HepG2 (cell line): ENCODE results near the gene ASB9. TPM values are rescaled to one million over a fixed set of nuclear protein-coding genes. Genes with fewer than 3 reads are reported as not detected.
"Not testable (repeated sequence)": the region's sequence is repeated elsewhere in the genome, so short reads cannot be mapped to it uniquely, and the experiment has no call there.

ENCODE experiments used
- ATAC-seq: fragments of 200-7000 bp; cut with Tn5 transposase; 3 replicates; pipeline ENCODE4 v1.9.1; 2020; ENCODE audit warnings: mild to moderate bottlenecking, moderate library complexity
- BruUV-seq: library from RNA; stranded (reverse); fragments of 400-500 nt; replicated peaks from 2 replicates; lab custom pipeline; 2021; lab: Mats Ljungman, UMichigan
- CTCF ChIA-PET: fragments of 300-600 bp; formaldehyde crosslinking; extraction: SDS; loops from one replicate; lab custom pipeline; 2021; ENCODE audit warnings: low total read pairs, inconsistent platforms, low intra/inter-chr PET ratio; lab: Yijun Ruan, JAX
- POLR2A ChIA-PET: fragments of 350-600 bp; sonication (Branson Sonifier 250); formaldehyde crosslinking; loops from one replicate; lab custom pipeline; 2020; ENCODE audit warnings: antibody characterized with exemption, inconsistent platforms; lab: Yijun Ruan, JAX
- DNase-seq: peaks from one replicate; pipeline ENCODE4 v3.0.0-alpha.2; 2015; ENCODE audit warnings: low spot score
- FAIRE-seq: peaks from 3 replicates; lab custom pipeline; 2011; peaks lifted over from hg19 to GRCh38; lab: Jason Lieb, UNC
- H2AFZ ChIP-seq: one replicate; pipeline ENCODE4 v1.6.1; 2011; ENCODE audit warnings: low read length, inconsistent platforms
- H3K27ac ChIP-seq: fragments of 300-600 bp; 3 replicates; pipeline ENCODE4 v1.8.0; 2011; ENCODE audit warnings: mixed run types, mild to moderate bottlenecking, mixed read lengths, low read length, inconsistent platforms; ENCODE audit not compliant: insufficient read depth; ENCODE audit errors: extremely low read length
- H3K27me3 ChIP-seq, 2 experiments: fragments of 200-600 bp in 1 of 2; 2 replicates in 1 of 2; 3 replicates in 1 of 2; pipeline versions ENCODE4 v1.6.0 to v1.8.0; 2011; ENCODE audit warnings: low read length in 2 of 2, mild to moderate bottlenecking in 2 of 2, moderate library complexity in 2 of 2, inconsistent platforms in 1 of 2; ENCODE audit not compliant: insufficient read depth in 2 of 2, control insufficient read depth in 1 of 2
- H3K36me3 ChIP-seq, 2 experiments: fragments of 200-600 bp in 1 of 2; replicated peaks in 1 of 2; 2 replicates in 1 of 2; 3 replicates in 1 of 2; pipeline versions ENCODE4 v1.5.1 to v1.8.0; 2011; ENCODE audit warnings: low read length in 2 of 2, inconsistent platforms in 1 of 2; ENCODE audit not compliant: insufficient read depth in 2 of 2, control insufficient read depth in 1 of 2
- H3K4me1 ChIP-seq: 2 replicates; pipeline ENCODE4 v1.5.1; 2012; ENCODE audit warnings: low read length, inconsistent platforms; ENCODE audit not compliant: insufficient read depth
- H3K4me2 ChIP-seq: 2 replicates; pipeline ENCODE4 v1.6.0; 2011; ENCODE audit warnings: low read depth, low read length, inconsistent platforms
- H3K4me3 ChIP-seq, 3 experiments: fragments of 200-600 bp in 1 of 3; sonication (generic), shearing (Covaris generic) in 1 of 3; replicated peaks in 1 of 3; 2 replicates each; pipeline ENCODE4 v1.5.1; 2011 to 2016; ENCODE audit warnings: low read length in 3 of 3, inconsistent platforms in 2 of 3, low read depth in 2 of 3, mild to moderate bottlenecking in 2 of 3, control low read depth in 1 of 3, mixed read lengths in 1 of 3; ENCODE audit not compliant: insufficient read depth in 1 of 3
- H3K79me2 ChIP-seq: one replicate; pipeline ENCODE4 v1.6.1; 2011; ENCODE audit warnings: low read length, inconsistent platforms; ENCODE audit not compliant: insufficient read depth
- H3K9ac ChIP-seq: 2 replicates; pipeline ENCODE4 v1.6.0; 2011; ENCODE audit warnings: mild to moderate bottlenecking, low read depth, low read length, inconsistent platforms; ENCODE audit not compliant: insufficient read depth
- H3K9me3 ChIP-seq: 2 replicates; pipeline ENCODE4 v1.5.1; 2012; ENCODE audit warnings: mild to moderate bottlenecking, low read length
- H4K20me1 ChIP-seq: 2 replicates; pipeline ENCODE4 v1.6.0; 2011; ENCODE audit warnings: inconsistent platforms, mild to moderate bottlenecking, low read length, moderate library complexity; ENCODE audit not compliant: insufficient read depth
- PAWR ChIP-seq: sonication (generic); formaldehyde crosslinking; IDR thresholded peaks from 2 replicates; pipeline ENCODE4 v1.4.0; 2020; ENCODE audit warnings: missing genetic modification reagents, mild to moderate bottlenecking, borderline replicate concordance
- ZNF296 ChIP-seq: sonication (generic); formaldehyde crosslinking; conservative IDR thresholded peaks from 2 replicates; pipeline ENCODE4 v1.5.0; 2020; ENCODE audit warnings: mild to moderate bottlenecking, missing genetic modification reagents
- ZNF652 ChIP-seq: IDR thresholded peaks from 2 replicates; pipeline ENCODE4 v1.6.1; 2016; ENCODE audit warnings: low read depth, borderline replicate concordance
- WGBS: methylation state at CpG from one replicate; pipeline ENCODE4 v1.1.6; 2017; ENCODE audit warnings: low lambda C conversion rate; 5-methylcytosine and 5-hydroxymethylcytosine counted together
- in situ Hi-C: cut with HindIII; loops from 2 replicates; pipeline ENCODE4 v1.10.0; 2017; ENCODE audit warnings: low pct_unique_long_range_greater_than_20kb; ENCODE audit not compliant: extremely low pct_ligation_motif_present
- intact Hi-C: fragments of 100-400 bp; cut with micrococcal nuclease; formaldehyde crosslinking; loops from one replicate; pipeline ENCODE4 v1.10.0; 2022; ENCODE audit not compliant: unreplicated experiment
- polyA plus RNA-seq, 8 experiments: library from polyadenylated mRNA; depleted of rRNA in 3 of 8; stranded (reverse) in 7 of 8; unstranded in 1 of 8; fragments of >200 nt; fragmentation: Illumina TruSeq in 4 of 8; extraction: Trizol in 4 of 8; gene quantifications; 2 replicates each; pipeline versions ENCODE4 v1.2.1 to v1.2.3, GENCODE V29; 2011 to 2016; ENCODE audit warnings: low read depth in 4 of 8, missing spikeins in 1 of 8, mixed read lengths in 1 of 8; ENCODE audit not compliant: insufficient read depth in 1 of 8
- total RNA-seq, 5 experiments: library from RNA; depleted of rRNA; stranded (reverse); fragments of >200 nt; fragmentation: Illumina TruSeq; extraction: Trizol; gene quantifications; 2 replicates each; pipeline ENCODE4 v1.2.3, GENCODE V29; 2016; ENCODE audit warnings: low read depth in 1 of 5
- TF ChIP-seq, protein P1 (sequence below): IDR thresholded peaks from 2 replicates; pipeline ENCODE4 v1.6.1; 2012; ENCODE audit warnings: low read depth, low read length, improper control_type of control experiment

The ASB9 gene
- total and polyA plus RNA-seq, 2 of the 13 experiments (the other 11 are each of a cell fraction or from before 2014, with no cell fraction given), result 4.2 to 13.8 TPM

- TF ChIP-seq ZNF296 (CRISPR knock-in tag), result no peak
- no peak for TF ChIP-seq PAWR (CRISPR knock-in tag)
These were observed 5.1 kb upstream of the ASB9 start (continued) for GRCh38 chrX:15274946-15275345.

DNA sequence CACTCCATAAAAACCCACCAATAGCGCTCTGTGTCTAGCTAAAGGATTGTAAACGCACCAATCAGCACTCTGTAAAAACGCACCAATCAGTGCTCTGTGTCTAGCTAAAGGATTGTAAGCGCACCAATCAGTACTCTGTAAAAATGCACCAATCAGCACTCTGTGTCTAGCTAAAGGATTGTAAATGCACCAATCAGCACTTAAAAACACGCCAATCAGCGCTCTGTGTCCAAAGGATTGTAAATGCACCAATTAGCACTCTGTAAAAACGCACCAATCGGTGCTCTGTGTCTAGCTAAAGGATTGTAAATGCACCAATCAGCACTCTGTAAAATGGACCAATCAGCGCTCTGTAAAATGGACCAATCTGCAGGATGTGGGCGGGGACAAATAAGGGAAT is 3.4 kb upstream of the ASB9 start:
- DNase-seq, H3K9me3 ChIP-seq, FAIRE-seq, H3K9ac ChIP-seq, H3K4me3 ChIP-seq, in situ Hi-C loops, CTCF ChIA-PET, H3K79me2 ChIP-seq, H3K36me3 ChIP-seq, intact Hi-C loops, ATAC-seq, POLR2A ChIA-PET, BruUV-seq, H4K20me1 ChIP-seq, H2AFZ ChIP-seq, H3K4me2 ChIP-seq, H3K27me3 ChIP-seq, H3K27ac ChIP-seq: not testable (repeated sequence)
- 100% methylated on average over 4 of the region's 10 CpGs for WGBS
- peaks cover 50% of the 10 kb centered on the region for H3K4me1 ChIP-seq

GRCh38 chrX:15271757-15272156 is 1.9 kb upstream of the ASB9 start:
- DNase-seq (peak; percentile 0), ATAC-seq (no peak), FAIRE-seq (peak; percentile 26)
- no peak overlapping the region for H3K4me2 ChIP-seq
- BruUV-seq, result no TSS peak
- H2AFZ ChIP-seq, result no peak overlapping the region
- no peaks in the 10 kb centered on the region for H3K36me3 ChIP-seq
- H3K27me3 ChIP-seq, result no peaks in the 10 kb centered on the region
- peak overlapping the region; percentile 4 for H3K27ac ChIP-seq
- H3K9me3 ChIP-seq, result no peaks in the 10 kb centered on the region
- H3K4me3 ChIP-seq, result no peak overlapping the region
- WGBS, result 50% methylated on average over 1 of the region's 1 CpG
- H4K20me1 ChIP-seq, result no peaks in the 10 kb centered on the region
- intact Hi-C loops, result no loop called here
- H3K9ac ChIP-seq, result no peak overlapping the region
- TF ChIP-seq, protein P1, sequence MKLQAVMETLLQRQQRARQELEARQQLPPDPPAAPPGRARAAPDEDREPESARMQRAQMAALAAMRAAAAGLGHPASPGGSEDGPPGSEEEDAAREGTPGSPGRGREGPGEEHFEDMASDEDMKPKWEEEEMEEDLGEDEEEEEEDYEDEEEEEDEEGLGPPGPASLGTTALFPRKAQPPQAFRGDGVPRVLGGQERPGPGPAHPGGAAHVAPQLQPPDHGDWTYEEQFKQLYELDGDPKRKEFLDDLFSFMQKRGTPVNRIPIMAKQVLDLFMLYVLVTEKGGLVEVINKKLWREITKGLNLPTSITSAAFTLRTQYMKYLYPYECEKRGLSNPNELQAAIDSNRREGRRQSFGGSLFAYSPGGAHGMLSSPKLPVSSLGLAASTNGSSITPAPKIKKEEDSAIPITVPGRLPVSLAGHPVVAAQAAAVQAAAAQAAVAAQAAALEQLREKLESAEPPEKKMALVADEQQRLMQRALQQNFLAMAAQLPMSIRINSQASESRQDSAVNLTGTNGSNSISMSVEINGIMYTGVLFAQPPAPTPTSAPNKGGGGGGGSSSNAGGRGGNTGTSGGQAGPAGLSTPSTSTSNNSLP, result peak; percentile 28; the same call in 1 of the 2 replicates
- no peak for TF ChIP-seq ZNF652 (CRISPR knock-in tag)
- no peaks in the 10 kb centered on the region for H3K79me2 ChIP-seq
- in situ Hi-C loops, result no loop called here
- POLR2A ChIA-PET, result no interaction called here
- CTCF ChIA-PET, result no interaction called here
- H3K4me1 ChIP-seq, result peaks cover 40% of the 10 kb centered on the region
